OCI-LY1 (cell line): Measurements from ENCODE around the gene USH2A.

Experiments used
- H2AFZ ChIP-seq: fragments of 200-600 bp; sonication (generic), shearing (Covaris generic); 2 replicates; pipeline ENCODE4 v1.6.0; 2014; ENCODE audit warnings: antibody characterized with exemption, mild to moderate bottlenecking, low read length
- H3F3A ChIP-seq: fragments of 200-600 bp; sonication (generic), shearing (Covaris generic); 2 replicates; pipeline ENCODE4 v1.6.0; 2014; ENCODE audit warnings: mild to moderate bottlenecking, antibody characterized with exemption, low read length, moderate library complexity; ENCODE audit not compliant: insufficient read depth
- H3K27ac ChIP-seq: fragments of 200-600 bp; sonication (generic); 2 replicates; pipeline ENCODE4 v1.5.1; 2014; ENCODE audit warnings: low read length, mixed run types, mild to moderate bottlenecking, low read depth; ENCODE audit not compliant: poor library complexity, severe bottlenecking
- H3K27me3 ChIP-seq: fragments of 200-600 bp; sonication (generic); 2 replicates; pipeline ENCODE4 v1.6.0; 2014; ENCODE audit warnings: antibody characterized with exemption, mild to moderate bottlenecking, low read length, moderate library complexity; ENCODE audit not compliant: insufficient read depth
- H3K36me3 ChIP-seq: fragments of 200-600 bp; sonication (generic); 2 replicates; pipeline ENCODE4 v1.6.1; 2014; ENCODE audit warnings: mild to moderate bottlenecking, antibody characterized with exemption, low read length, moderate library complexity, mixed read lengths; ENCODE audit not compliant: insufficient read depth
- H3K4me1 ChIP-seq: fragments of 200-600 bp; sonication (generic); 2 replicates; pipeline ENCODE4 v1.5.1; 2014; ENCODE audit warnings: mild to moderate bottlenecking, low read length, moderate library complexity; ENCODE audit not compliant: insufficient read depth, severe bottlenecking
- H3K4me2 ChIP-seq: fragments of 200-600 bp; sonication (generic), shearing (Covaris generic); 2 replicates; pipeline ENCODE4 v1.6.1; 2014; ENCODE audit warnings: low read length
- H3K4me3 ChIP-seq: fragments of 200-600 bp; sonication (generic); 2 replicates; pipeline ENCODE4 v1.5.1; 2014; ENCODE audit warnings: low read length, low read depth, mild to moderate bottlenecking, mixed read lengths; ENCODE audit not compliant: poor library complexity, severe bottlenecking
- H3K79me2 ChIP-seq: fragments of 200-600 bp; shearing (Covaris generic); 2 replicates; pipeline ENCODE4 v1.6.1; 2016; ENCODE audit warnings: mixed run types, low read length, mixed read lengths; ENCODE audit not compliant: insufficient read depth
- H3K9ac ChIP-seq: fragments of 200-600 bp; sonication (generic), shearing (Covaris generic); 2 replicates; pipeline ENCODE4 v1.6.1; 2014; ENCODE audit warnings: mild to moderate bottlenecking, low read length, mixed read lengths
- H3K9me2 ChIP-seq: fragments of 200-600 bp; sonication (generic), shearing (Covaris generic); 2 replicates; pipeline ENCODE4 v1.6.1; 2014; ENCODE audit warnings: low read depth, mild to moderate bottlenecking, low read length, mixed read lengths
- H3K9me3 ChIP-seq: fragments of 200-600 bp; shearing (Covaris generic); 2 replicates; pipeline ENCODE4 v1.6.1; 2014; ENCODE audit warnings: low read length, mixed read lengths
- H4K20me1 ChIP-seq: fragments of 200-600 bp; sonication (generic), shearing (Covaris generic); 2 replicates; pipeline ENCODE4 v1.6.0; 2016; ENCODE audit warnings: mild to moderate bottlenecking, low read length; ENCODE audit not compliant: insufficient read depth
- EZH2 ChIP-seq: fragments of 200-600 bp; sonication (generic), shearing (Covaris generic); IDR thresholded peaks from 2 replicates; pipeline ENCODE4 v1.8.0; 2017; ENCODE audit warnings: borderline replicate concordance, mixed run types, mild to moderate bottlenecking, antibody characterized with exemption, low read length, moderate library complexity, mixed read lengths
- TF ChIP-seq, protein P1 (sequence below): fragments of 200-600 bp; sonication (generic), shearing (Covaris generic); IDR thresholded peaks from 2 replicates; pipeline ENCODE4 v1.5.1; 2017; ENCODE audit warnings: mild to moderate bottlenecking, antibody characterized with exemption, low read length, moderate library complexity, mixed read lengths

The USH2A gene

DNA sequence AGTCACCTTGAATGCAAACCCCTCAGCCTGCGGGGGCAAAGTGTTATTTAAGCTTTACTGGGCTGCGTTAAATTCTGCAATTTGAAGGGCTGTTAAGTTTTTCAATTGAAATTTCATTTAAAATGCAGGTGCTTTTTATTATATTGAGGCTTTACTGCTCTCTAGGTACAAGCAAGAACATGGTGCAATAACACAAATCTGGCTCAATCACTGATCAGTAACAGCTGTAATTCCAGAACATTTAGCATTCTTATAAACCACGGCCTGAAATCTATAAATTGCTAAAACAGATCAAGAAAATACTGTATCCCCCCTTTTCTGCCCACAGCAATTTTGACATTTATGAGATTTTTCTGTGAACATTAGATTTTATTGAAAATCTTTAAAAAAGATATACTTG, 533.4 kb downstream of the USH2A start:
- TF ChIP-seq EZH2, result no peak
- TF ChIP-seq, protein P1, sequence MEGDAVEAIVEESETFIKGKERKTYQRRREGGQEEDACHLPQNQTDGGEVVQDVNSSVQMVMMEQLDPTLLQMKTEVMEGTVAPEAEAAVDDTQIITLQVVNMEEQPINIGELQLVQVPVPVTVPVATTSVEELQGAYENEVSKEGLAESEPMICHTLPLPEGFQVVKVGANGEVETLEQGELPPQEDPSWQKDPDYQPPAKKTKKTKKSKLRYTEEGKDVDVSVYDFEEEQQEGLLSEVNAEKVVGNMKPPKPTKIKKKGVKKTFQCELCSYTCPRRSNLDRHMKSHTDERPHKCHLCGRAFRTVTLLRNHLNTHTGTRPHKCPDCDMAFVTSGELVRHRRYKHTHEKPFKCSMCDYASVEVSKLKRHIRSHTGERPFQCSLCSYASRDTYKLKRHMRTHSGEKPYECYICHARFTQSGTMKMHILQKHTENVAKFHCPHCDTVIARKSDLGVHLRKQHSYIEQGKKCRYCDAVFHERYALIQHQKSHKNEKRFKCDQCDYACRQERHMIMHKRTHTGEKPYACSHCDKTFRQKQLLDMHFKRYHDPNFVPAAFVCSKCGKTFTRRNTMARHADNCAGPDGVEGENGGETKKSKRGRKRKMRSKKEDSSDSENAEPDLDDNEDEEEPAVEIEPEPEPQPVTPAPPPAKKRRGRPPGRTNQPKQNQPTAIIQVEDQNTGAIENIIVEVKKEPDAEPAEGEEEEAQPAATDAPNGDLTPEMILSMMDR, result no peak
- Histone ChIP-seq H3K4me1 (no peaks in the 10 kb centered on the region), H3K27ac (no peak overlapping the region), H3K9me3 (no peaks in the 10 kb centered on the region), H3K4me2 (no peak overlapping the region), H3K9ac (no peak overlapping the region), H2AFZ (no peak overlapping the region), H3F3A (no peaks in the 10 kb centered on the region), H4K20me1 (no peaks in the 10 kb centered on the region), H3K27me3 (no peaks in the 10 kb centered on the region), H3K4me3 (no peak overlapping the region), H3K36me3 (no peaks in the 10 kb centered on the region), H3K79me2 (no peaks in the 10 kb centered on the region), H3K9me2 (no peaks in the 10 kb centered on the region)

DNA sequence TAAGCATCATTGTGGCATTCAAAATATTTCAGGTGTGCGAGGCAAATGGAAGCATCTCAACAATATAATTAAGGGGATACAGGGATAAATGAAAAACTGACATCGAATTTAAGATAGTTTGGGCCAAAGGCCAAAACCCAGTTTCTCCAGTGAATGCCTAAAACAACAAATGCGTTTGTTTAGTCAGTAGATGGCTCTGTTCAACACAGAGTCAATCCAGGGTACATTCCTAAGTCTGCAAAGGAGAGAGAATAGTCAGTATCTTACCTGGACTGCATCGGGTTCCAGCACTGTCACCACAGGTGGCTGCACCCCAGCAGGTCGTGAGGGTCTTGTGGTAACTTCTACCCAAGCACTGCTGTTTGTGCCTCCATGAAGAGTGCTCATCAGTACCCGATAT, 535.1 kb downstream of the USH2A start:
- Histone ChIP-seq H3K4me1 (no peaks in the 10 kb centered on the region), H3K27me3 (no peaks in the 10 kb centered on the region), H3K4me2 (no peak overlapping the region), H3K36me3 (no peaks in the 10 kb centered on the region), H3K79me2 (no peaks in the 10 kb centered on the region), H2AFZ (no peak overlapping the region), H4K20me1 (no peaks in the 10 kb centered on the region), H3K9me2 (no peaks in the 10 kb centered on the region), H3K9ac (no peak overlapping the region), H3K27ac (no peak overlapping the region), H3K9me3 (no peaks in the 10 kb centered on the region), H3F3A (no peaks in the 10 kb centered on the region), H3K4me3 (no peak overlapping the region)
- TF ChIP-seq, protein P1, result no peak
- TF ChIP-seq EZH2, result no peak

- Histone ChIP-seq H3K4me1 (no peaks in the 10 kb centered on the region), H3F3A (no peaks in the 10 kb centered on the region), H3K9ac (no peak overlapping the region), H3K79me2 (no peaks in the 10 kb centered on the region), H3K4me3 (no peak overlapping the region), H2AFZ (no peak overlapping the region), H3K27me3 (no peaks in the 10 kb centered on the region), H3K4me2 (no peak overlapping the region), H3K27ac (no peak overlapping the region), H3K9me2 (no peaks in the 10 kb centered on the region), H3K36me3 (no peaks in the 10 kb centered on the region), H4K20me1 (no peaks in the 10 kb centered on the region), H3K9me3 (no peaks in the 10 kb centered on the region)
- no peak for TF ChIP-seq EZH2
- TF ChIP-seq, protein P1, result no peak
Measured at GRCh38 chr1:215887627-215888026, 535.6 kb downstream of the USH2A start.
